ENCODE measurements around the gene CRNKL1. TPM values are rescaled to one million over a fixed set of nuclear protein-coding genes. Genes with fewer than 3 reads are reported as not detected.

Gene CRNKL1
- total RNA-seq, 2 donors from 2014 or later: 22.2 to 23.4 TPM

DNA sequence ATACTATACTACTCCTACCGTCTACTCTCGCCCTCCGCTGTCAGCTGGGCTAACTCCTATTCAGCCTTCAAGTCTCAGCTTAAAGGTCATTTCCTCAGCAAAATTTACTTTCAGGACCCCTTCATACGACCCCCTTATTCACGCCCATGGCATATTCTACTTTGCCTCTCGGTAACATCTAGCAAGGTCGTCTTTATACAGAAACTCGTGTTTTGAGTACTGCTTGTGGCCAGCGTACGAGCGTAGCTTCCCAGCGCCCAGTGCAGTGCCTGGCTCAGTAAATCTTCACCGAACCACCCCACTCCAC lies 546 bp downstream of the CRNKL1 start:
- no peaks in the 10 kb centered on the region for H3K9me3 ChIP-seq (ENCODE audit: control insufficient read depth, low read length)
- H3K27ac ChIP-seq (ENCODE audit: low read depth, low read length): peak overlapping the region; percentile 59
- peak overlapping the region; percentile 99 for H3K4me3 Mint-ChIP-seq
- DNase-seq: no peak
- no peaks in the 10 kb centered on the region for H3K27me3 Mint-ChIP-seq (ENCODE audit: insufficient read depth)
- TF ChIP-seq, protein P1, sequence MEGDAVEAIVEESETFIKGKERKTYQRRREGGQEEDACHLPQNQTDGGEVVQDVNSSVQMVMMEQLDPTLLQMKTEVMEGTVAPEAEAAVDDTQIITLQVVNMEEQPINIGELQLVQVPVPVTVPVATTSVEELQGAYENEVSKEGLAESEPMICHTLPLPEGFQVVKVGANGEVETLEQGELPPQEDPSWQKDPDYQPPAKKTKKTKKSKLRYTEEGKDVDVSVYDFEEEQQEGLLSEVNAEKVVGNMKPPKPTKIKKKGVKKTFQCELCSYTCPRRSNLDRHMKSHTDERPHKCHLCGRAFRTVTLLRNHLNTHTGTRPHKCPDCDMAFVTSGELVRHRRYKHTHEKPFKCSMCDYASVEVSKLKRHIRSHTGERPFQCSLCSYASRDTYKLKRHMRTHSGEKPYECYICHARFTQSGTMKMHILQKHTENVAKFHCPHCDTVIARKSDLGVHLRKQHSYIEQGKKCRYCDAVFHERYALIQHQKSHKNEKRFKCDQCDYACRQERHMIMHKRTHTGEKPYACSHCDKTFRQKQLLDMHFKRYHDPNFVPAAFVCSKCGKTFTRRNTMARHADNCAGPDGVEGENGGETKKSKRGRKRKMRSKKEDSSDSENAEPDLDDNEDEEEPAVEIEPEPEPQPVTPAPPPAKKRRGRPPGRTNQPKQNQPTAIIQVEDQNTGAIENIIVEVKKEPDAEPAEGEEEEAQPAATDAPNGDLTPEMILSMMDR (conservative IDR thresholded peaks at IDR 0.05): no peak
- WGBS, 2 experiments (ENCODE audit: insufficient coverage in 1 of 2, insufficient read length in 1 of 2): 2 to 3% methylated on average over 10 to 13 of the region's 13 CpGs
- H3K36me3 ChIP-seq (ENCODE audit: control insufficient read depth, insufficient read depth, low read length): peaks cover 37% of the 10 kb centered on the region
- H3K4me3 ChIP-seq (ENCODE audit: low read length): peak overlapping the region; percentile 97
- H3K9me3 Mint-ChIP-seq: no peaks in the 10 kb centered on the region
- no peaks in the 10 kb centered on the region for H3K4me1 ChIP-seq (ENCODE audit: control insufficient read depth, insufficient read depth, low read length)
- peaks cover 4% of the 10 kb centered on the region for H3K4me1 Mint-ChIP-seq
- peaks cover 8% of the 10 kb centered on the region for H3K27me3 ChIP-seq (ENCODE audit: control insufficient read depth, insufficient read depth, low read length, poor library complexity, severe bottlenecking)
- H3K27ac Mint-ChIP-seq: peak overlapping the region; percentile 98
- peak overlapping the region; percentile 77 for H3K9ac ChIP-seq (ENCODE audit: extremely low read depth, low read length, poor library complexity, severe bottlenecking)
- peaks cover 34% of the 10 kb centered on the region for H3K36me3 Mint-ChIP-seq (ENCODE audit: low read depth)

DNA sequence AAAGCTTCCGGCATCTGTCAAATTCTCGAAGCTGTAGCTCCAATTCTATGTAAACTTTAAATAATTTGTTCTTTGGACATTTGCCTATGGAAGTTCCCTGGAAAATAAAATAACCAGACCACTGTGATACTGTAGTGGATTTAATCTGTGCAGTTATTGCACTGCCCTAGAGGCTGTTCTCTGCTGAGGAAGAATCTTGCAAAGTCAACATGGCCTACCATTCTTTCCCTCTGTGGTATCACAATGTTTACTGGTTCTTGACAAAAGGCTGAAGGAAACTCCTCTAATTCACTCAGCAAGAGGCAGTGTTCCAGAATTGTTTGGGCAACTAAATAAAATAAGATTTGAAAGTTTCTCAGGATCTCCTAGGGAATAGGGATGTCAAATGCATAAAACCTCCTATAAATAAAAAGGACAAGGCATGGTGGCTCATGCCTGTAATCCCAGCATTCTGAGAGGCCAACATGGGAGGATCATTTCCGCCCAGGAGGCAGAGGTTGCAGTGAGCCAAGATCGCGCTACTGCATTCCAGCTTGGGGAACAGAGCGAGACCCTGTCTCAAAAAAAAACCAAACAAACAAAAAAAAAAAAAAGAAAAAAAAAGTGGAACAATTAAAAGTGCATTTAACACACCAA lies 12.4 kb downstream of the CRNKL1 start:
- no peak overlapping the region for H3K4me3 Mint-ChIP-seq
- H3K9ac ChIP-seq (ENCODE audit: extremely low read depth, low read length, poor library complexity, severe bottlenecking): no peak overlapping the region
- peaks cover 5% of the 10 kb centered on the region for H3K4me1 Mint-ChIP-seq
- TF ChIP-seq, protein P1 (conservative IDR thresholded peaks at IDR 0.05): no peak
- H3K4me1 ChIP-seq (ENCODE audit: control insufficient read depth, insufficient read depth, low read length): no peaks in the 10 kb centered on the region
- no peaks in the 10 kb centered on the region for H3K9me3 ChIP-seq (ENCODE audit: control insufficient read depth, low read length)
- peaks cover 98% of the 10 kb centered on the region for H3K36me3 ChIP-seq (ENCODE audit: control insufficient read depth, insufficient read depth, low read length)
- H3K4me3 ChIP-seq (ENCODE audit: low read length): no peak overlapping the region
- H3K9me3 Mint-ChIP-seq: no peaks in the 10 kb centered on the region
- H3K27ac ChIP-seq (ENCODE audit: low read depth, low read length): no peak overlapping the region
- no peaks in the 10 kb centered on the region for H3K27me3 Mint-ChIP-seq (ENCODE audit: insufficient read depth)
- H3K27ac Mint-ChIP-seq: no peak overlapping the region
- 81 to 100% methylated on average over 3 to 5 of the region's 6 CpGs for WGBS, 2 experiments (ENCODE audit: insufficient coverage in 1 of 2, insufficient read length in 1 of 2)
- no peaks in the 10 kb centered on the region for H3K27me3 ChIP-seq (ENCODE audit: control insufficient read depth, insufficient read depth, low read length, poor library complexity, severe bottlenecking)
- DNase-seq: no peak
- peaks cover 76% of the 10 kb centered on the region for H3K36me3 Mint-ChIP-seq (ENCODE audit: low read depth)

DNA sequence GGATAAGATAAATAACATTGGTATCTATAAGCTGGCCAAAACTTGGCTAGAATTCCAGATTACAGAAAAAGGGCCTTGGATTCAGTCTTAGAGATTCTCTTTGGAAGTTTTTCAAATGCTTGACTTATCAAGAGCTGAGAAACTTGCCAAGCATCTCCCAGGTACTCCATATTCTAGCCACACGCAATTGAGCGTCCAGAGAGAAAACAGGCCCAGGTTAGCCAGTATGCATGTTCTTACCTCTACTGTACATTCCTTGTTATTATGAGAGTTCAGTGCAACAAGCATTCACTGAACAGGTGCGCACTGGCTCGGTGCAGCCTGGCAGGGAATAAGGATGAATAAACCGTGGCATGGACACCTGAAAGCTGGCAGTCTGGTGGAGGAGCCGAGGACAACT lies 13.7 kb downstream of the CRNKL1 start:
- 92 to 95% methylated on average over 5 to 6 of the region's 6 CpGs for WGBS, 2 experiments (ENCODE audit: insufficient coverage in 1 of 2, insufficient read length in 1 of 2)
- H3K4me1 Mint-ChIP-seq: peaks cover 5% of the 10 kb centered on the region
- Histone ChIP-seq H3K27me3 (ENCODE audit: control insufficient read depth, insufficient read depth, low read length, poor library complexity, severe bottlenecking) (no peaks in the 10 kb centered on the region), H3K9me3 (ENCODE audit: control insufficient read depth, low read length) (no peaks in the 10 kb centered on the region), H3K27ac (ENCODE audit: low read depth, low read length) (no peak overlapping the region), H3K4me1 (ENCODE audit: control insufficient read depth, insufficient read depth, low read length) (no peaks in the 10 kb centered on the region), H3K4me3 (ENCODE audit: low read length) (no peak overlapping the region), H3K9ac (ENCODE audit: extremely low read depth, low read length, poor library complexity, severe bottlenecking) (no peak overlapping the region), H3K36me3 (ENCODE audit: control insufficient read depth, insufficient read depth, low read length) (peaks cover 94% of the 10 kb centered on the region)
- no peak for DNase-seq
- peaks cover 69% of the 10 kb centered on the region for H3K36me3 Mint-ChIP-seq (ENCODE audit: low read depth)
- no peaks in the 10 kb centered on the region for H3K27me3 Mint-ChIP-seq (ENCODE audit: insufficient read depth)
- H3K4me3 Mint-ChIP-seq: no peak overlapping the region
- TF ChIP-seq, protein P1 (conservative IDR thresholded peaks at IDR 0.05): no peak
- H3K27ac Mint-ChIP-seq: peak overlapping the region; percentile 27
- H3K9me3 Mint-ChIP-seq: no peaks in the 10 kb centered on the region

All from endodermal cell (in vitro differentiated cells).